RWPE1 (cell line): ENCODE measurements around the gene ADCY10.
"Not testable (repeated sequence)": the region's sequence is repeated elsewhere in the genome, so short reads cannot be mapped to it uniquely, and the experiment has no call there.

Source experiments
- CTCF ChIA-PET: fragments of 350-600 bp; sonication (Branson Sonifier 250); formaldehyde crosslinking; extraction: SDS; loops from one replicate; lab custom pipeline; 2021; lab: Yijun Ruan, JAX
- POLR2A ChIA-PET: fragments of 400-600 bp; formaldehyde crosslinking; extraction: SDS; loops from one replicate; lab custom pipeline; 2020; ENCODE audit warnings: antibody characterized with exemption; ENCODE audit not compliant: low non-redundant PET; lab: Yijun Ruan, JAX
- DNase-seq: peaks from one replicate; pipeline ENCODE4 v3.0.0; 2012; ENCODE audit warnings: low spot score
- H3K27ac ChIP-seq: fragments of 450-650 bp; 2 replicates; pipeline ENCODE4 v1.5.1; 2017
- CTCF ChIP-seq: fragments of 450-650 bp; conservative IDR thresholded peaks from 2 replicates; pipeline ENCODE4 v1.5.1; 2017; ENCODE audit warnings: low read depth, mild to moderate bottlenecking

The ADCY10 gene

GRCh38 chr1:167881069-167881468 lies 32.9 kb downstream of the ADCY10 start:
- ChIA-PET POLR2A (no interaction called here), CTCF (no interaction called here)
- DNase-seq, result no peak
- TF ChIP-seq CTCF, result no peak
- no peak overlapping the region for H3K27ac ChIP-seq

- TF ChIP-seq CTCF, result no peak
- H3K27ac ChIP-seq, result no peak overlapping the region
- DNase-seq, result no peak
- ChIA-PET POLR2A (no interaction called here), CTCF (no interaction called here)
Measured at GRCh38 chr1:167880580-167881021, 33.3 kb downstream of the ADCY10 start.

GRCh38 chr1:167879508-167879907 lies 34.4 kb downstream of the ADCY10 start:
- CTCF ChIA-PET, result no interaction called here

GRCh38 chr1:167878372-167879160 lies 35.4 kb downstream of the ADCY10 start:
- no peak overlapping the region for H3K27ac ChIP-seq
- no peak for TF ChIP-seq CTCF
- ChIA-PET CTCF (no interaction called here), POLR2A (no interaction called here)
- DNase-seq, result no peak

More at GRCh38 chr1:167879508-167879907, 34.4 kb downstream of the ADCY10 start:
- POLR2A ChIA-PET, result no interaction called here
- no peak overlapping the region for H3K27ac ChIP-seq
- no peak for TF ChIP-seq CTCF
- no peak for DNase-seq

GRCh38 chr1:167876597-167877175 lies 37.2 kb downstream of the ADCY10 start:
- ChIA-PET POLR2A (no interaction called here), CTCF (no interaction called here)
- no peak overlapping the region for H3K27ac ChIP-seq
- TF ChIP-seq CTCF, result no peak
- DNase-seq, result no peak

GRCh38 chr1:167871331-167871730 lies 42.6 kb downstream of the ADCY10 start:
- DNase-seq, result no peak
- H3K27ac ChIP-seq, result no peak overlapping the region
- POLR2A ChIA-PET, result no interaction called here
- CTCF ChIA-PET, result interaction anchor here (0.6 to 0.7 kb wide), 2 partner anchors 11 to 1651 kb away, joined by 5 read pairs; no protein-coding TSS in a partner anchor
- no peak for TF ChIP-seq CTCF

GRCh38 chr1:167869157-167870001 lies 44.6 kb downstream of the ADCY10 start:
- POLR2A ChIA-PET, DNase-seq, H3K27ac ChIP-seq, CTCF ChIA-PET: not testable (repeated sequence)

- H3K27ac ChIP-seq, DNase-seq, POLR2A ChIA-PET: not testable (repeated sequence)
- CTCF ChIA-PET, result interaction anchor here (0.6 kb wide), 1 partner anchor 244 kb away, joined by 4 read pairs; no protein-coding TSS in a partner anchor
Measured at GRCh38 chr1:167866739-167867414, 47.1 kb downstream of the ADCY10 start.

- CTCF ChIA-PET, POLR2A ChIA-PET, DNase-seq, H3K27ac ChIP-seq: not testable (repeated sequence)
Measured at GRCh38 chr1:167866326-167866725, 47.6 kb downstream of the ADCY10 start.
